A204.1 (cell line): ENCODE data around the gene CUBN.
"Not testable (repeated sequence)": the region's sequence is repeated elsewhere in the genome, so short reads cannot be mapped to it uniquely, and the experiment has no call there.

Experiments
- FAIRE-seq: peaks from 2 replicates; lab custom pipeline; 2012; peaks lifted over from hg19 to GRCh38; lab: Jason Lieb, UNC

CUBN gene

DNA sequence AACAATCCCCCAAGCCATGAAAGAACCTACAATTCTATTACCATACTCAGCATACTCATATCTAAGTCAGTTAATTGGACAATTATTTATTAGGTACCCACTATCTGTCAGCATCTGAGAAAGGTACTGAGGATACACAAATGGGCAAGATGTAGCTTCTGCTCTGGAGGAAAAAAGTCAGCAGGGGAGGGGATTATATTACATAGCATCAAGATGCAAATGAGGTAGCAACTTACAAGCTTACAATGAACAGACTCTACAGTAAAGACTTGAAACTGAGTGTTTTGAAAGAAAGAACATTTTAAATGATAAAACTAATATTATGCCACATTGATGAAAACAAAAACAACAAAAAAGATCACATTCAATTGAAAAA is 10.8 kb upstream of the CUBN start:
- no peak for FAIRE-seq

GRCh38 chr10:17138460-17139042 is 8.9 kb upstream of the CUBN start:
- no peak for FAIRE-seq

DNA sequence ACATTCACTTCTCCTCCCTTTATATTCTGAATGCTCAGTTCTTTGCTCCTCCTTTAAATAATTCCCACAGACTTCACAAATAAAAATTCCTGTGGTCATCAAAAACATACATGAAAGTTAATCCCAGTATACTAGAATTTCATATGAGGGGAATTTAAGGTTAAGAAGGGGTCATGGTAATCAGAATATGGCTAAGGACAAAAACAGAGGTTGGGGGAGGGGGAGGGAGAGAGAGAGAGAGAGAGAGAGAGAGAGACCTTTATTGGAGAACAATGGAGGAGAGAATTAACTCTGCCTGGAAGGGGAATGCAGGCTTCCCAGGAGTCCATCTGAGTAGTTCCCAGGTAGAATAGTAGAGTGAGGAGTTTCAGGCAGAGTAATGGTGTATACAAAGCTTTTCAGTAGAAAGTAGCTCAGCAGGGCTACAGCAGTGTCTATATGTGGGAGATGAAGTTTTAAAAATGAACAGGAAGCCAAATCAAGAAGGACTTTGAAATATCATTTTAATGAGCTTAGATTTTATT is 5.2 kb upstream of the CUBN start:
- no peak for FAIRE-seq

DNA sequence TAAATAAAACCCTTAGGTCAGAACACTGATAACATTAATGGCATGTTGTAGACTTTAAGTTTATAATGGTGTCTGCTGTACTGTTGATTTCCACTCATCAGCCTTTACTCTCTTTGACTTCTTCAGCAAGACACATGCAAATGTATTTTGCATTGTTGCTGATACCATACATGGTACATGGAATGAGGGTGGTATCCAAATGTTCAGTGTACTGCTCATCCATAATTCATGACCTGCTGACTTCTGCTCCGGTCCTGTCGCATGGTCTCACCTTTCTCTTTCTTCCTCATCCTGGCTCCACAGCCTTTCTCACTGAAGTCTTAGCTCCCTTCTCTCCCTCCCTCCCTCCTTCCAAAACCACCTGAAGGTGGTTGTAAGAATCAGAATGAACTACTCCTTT is 4.7 kb upstream of the CUBN start:
- FAIRE-seq = no peak

GRCh38 chr10:17128261-17128660 is 1.4 kb downstream of the CUBN start:
- FAIRE-seq = no peak

GRCh38 chr10:17126327-17126726 is 3.3 kb downstream of the CUBN start:
- no peak for FAIRE-seq

- FAIRE-seq = no peak
These were observed 4.3 kb downstream of the CUBN start for GRCh38 chr10:17125206-17125893.

DNA sequence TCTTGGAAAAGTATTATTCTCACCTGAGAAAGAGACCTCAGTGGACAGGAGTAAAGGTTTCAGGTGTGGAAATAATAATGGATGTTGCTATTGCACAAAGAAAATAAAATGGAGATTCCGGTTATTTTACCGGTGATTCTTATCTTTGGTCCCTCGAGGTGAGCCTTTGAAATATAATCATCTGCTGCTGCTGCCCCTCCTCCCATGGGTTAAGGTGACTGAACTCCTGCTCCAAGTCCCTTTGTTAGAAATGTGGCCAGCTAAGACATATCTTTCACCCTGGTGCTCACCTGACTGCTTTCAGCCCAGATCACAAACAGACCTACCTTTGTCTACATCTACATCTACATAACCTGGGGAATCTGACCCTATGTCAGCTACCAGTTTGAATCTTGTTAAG is 5.7 kb downstream of the CUBN start:
- FAIRE-seq = no peak

DNA sequence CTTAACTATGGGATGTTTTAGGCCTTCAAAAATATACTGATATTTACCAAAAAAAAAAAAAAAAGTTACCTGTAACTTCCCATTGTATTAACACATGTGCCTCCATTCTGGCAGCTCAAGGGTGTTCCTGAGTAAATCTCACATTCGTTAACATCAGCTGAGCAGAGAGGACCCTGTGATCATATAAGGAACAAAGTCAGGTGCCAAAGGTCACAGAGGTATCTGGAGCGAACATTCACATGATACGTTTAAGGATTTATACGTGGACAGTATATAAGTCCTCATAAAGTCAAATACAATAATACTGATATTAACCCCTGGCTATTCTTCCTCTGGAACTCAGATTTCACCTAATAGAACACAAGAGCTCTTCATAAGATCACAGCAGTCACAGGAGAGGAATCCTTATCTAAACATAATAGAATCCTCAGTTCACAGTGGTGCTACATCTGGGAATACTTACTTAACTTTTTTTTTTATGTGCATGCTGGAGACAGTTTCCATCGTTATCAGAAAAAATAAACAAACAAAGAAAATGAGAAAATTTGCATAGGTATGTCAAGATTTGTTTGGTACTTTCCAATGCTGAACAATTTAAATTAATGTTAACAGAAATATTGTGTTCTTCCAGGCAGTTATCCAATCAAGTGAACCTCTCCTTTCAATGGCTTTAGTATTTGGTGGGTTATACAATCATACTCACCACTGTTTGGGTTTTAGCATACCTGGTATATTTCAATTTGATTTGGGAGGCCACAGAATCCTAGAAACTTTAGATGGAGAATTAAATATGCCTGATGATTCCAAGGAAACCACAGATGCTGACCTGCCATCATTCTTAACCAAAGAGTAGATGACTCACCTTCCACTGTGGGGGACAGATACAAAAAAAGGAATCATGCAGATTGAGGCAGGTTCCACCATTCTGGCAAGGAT is 6.6 kb downstream of the CUBN start:
- no peak for FAIRE-seq

GRCh38 chr10:17122052-17122451 is 7.6 kb downstream of the CUBN start:
- FAIRE-seq = no peak

DNA sequence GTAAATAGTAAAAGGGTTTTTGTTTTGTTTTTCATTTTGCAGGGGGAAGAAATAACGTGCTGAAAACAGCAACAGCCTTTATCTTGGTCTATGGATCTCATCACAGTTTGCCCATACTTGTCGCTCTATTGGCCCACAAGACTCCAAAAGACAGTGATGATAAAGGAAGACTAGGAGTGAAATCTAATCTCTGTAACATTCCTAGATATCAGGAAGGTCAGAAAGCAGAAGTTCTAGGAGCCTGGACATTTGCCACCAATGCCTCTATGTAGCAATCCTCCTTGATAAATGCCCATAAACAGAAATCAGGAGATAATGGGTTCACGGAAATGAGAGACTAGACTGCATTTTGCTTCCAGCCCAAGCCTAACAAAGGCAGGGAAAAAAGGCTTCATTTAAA is 8.9 kb downstream of the CUBN start:
- FAIRE-seq = no peak

GRCh38 chr10:17119845-17120244 is 9.8 kb downstream of the CUBN start:
- no peak for FAIRE-seq

DNA sequence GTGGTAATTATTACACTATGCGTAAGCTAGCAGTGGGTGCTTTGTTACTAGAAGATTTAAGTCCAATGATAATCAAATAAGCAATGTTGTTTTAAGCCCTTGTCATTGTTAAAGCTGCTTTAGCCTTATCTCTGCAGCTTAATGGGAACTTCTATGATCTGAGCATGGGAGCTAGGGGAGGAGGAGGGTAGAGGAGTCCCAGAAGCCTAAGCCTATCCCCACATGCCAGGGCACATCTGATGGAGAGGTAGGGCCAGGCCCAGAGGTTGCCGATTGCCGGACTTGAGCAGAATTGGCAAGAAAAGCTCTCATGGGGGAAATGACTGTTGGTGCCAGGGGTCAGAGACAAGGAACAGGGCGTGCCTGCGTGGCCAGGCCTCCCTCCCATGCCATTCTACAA is 13.4 kb downstream of the CUBN start:
- FAIRE-seq = no peak

- no peak for FAIRE-seq
These were observed 13.9 kb downstream of the CUBN start for GRCh38 chr10:17115683-17116082.

DNA sequence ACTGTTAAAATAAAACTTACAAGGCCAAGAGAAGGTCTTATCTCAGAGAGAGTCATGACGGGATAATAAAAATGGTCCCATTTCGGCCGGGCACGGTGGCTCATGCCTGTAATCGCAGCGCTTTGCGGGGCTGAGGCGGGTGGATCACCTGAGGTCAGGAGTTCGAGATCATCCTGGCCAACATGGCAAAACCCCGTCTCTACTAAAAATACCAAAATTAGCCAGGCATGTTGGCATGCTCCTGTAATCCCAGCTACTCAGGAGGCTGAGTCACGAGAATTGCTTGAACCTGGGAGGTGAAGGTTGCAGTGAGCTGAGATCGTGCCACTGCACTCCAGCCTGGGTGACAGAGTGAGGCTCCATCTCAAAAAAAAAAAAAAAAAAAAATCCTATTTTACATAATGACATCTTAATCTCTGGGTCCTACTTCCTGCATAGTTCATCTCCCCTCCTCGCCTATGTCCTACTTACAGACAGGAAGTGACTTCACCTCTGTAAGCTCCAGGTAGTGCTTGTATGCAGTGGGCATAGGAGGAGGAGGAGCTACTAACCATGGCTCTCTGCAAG is 14.7 kb downstream of the CUBN start:
- not testable (repeated sequence) for FAIRE-seq

- FAIRE-seq = no peak
These were observed 15.6 kb downstream of the CUBN start for GRCh38 chr10:17113889-17114540.

GRCh38 chr10:17113346-17113745 is 16.3 kb downstream of the CUBN start:
- no peak for FAIRE-seq

GRCh38 chr10:17112566-17112965 is 17.0 kb downstream of the CUBN start:
- no peak for FAIRE-seq

- FAIRE-seq = no peak
These were observed 20.0 kb downstream of the CUBN start for GRCh38 chr10:17109475-17110207.

GRCh38 chr10:17109046-17109445 is 20.6 kb downstream of the CUBN start:
- no peak for FAIRE-seq

DNA sequence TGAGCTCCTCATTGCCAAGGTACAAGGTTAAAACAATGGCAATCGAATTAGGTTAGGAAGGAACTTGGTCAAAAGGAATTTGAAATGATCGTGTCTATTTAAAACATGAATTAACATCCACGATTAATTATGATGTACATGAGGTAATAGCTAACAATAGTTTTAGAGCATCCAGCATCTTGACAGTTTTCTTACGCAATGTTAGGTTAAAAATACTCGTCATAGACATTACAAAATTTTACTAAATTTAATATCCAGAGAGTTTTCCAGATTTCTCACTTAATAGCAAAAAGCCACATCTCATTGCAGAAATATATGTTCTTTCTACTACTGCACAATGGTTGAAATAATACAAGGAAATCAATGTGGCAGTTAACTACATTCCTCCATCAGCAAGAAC is 22.6 kb downstream of the CUBN start:
- no peak for FAIRE-seq

DNA sequence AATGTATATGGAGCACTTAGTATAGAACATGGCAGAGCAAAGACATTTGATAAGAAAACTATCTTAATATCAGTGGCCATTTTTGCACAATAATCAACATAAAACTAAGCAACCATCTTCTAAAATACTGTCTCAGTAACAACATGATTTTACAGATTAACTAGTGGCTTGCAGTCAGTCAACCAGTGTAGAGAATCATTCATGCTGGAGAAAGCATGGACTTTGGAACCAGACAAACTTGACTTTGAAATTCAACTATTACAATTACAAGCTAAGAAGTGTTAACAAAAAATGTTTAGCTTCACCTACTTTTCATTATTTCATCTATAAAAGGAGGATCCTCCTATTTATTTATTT is 27.7 kb downstream of the CUBN start:
- no peak for FAIRE-seq
